Dedifferentiated amniotic fluid mesenchymal stem cell (primary cell): ENCODE data around the gene PLPPR3.
"Not testable (repeated sequence)": the region's sequence is repeated elsewhere in the genome, so short reads cannot be mapped to it uniquely, and the experiment has no call there.

ENCODE experiments used
- DNase-seq: peaks from one replicate; pipeline ENCODE4 v3.0.0-alpha.2; 2016; ENCODE audit errors: extremely low spot score

The PLPPR3 gene

GRCh38 chr19:829129-829758 lies 7.5 kb upstream of the PLPPR3 start:
- no peak for DNase-seq

GRCh38 chr19:827710-828321 lies 6.1 kb upstream of the PLPPR3 start, which contains the start of gene AZU1:
Gene AZU1, plus strand, starts transcription at chr19:827837. Its CDS starts 10 bp downstream, at chr19:827847.
- DNase-seq, result no peak

- DNase-seq, result no peak
Observed at GRCh38 chr19:827314-827709, 5.6 kb upstream of the PLPPR3 start.

- DNase-seq, result no peak
Observed at GRCh38 chr19:825897-826644, 4.3 kb upstream of the PLPPR3 start.

- DNase-seq, result no peak
Observed at GRCh38 chr19:824885-825284, 3.1 kb upstream of the PLPPR3 start.

GRCh38 chr19:823565-824121 lies 1.9 kb upstream of the PLPPR3 start:
- DNase-seq, result no peak

- no peak for DNase-seq
Observed at GRCh38 chr19:821231-821824, 427 bp downstream of the PLPPR3 start.

GRCh38 chr19:820212-820611 lies 1.5 kb downstream of the PLPPR3 start:
- not testable (repeated sequence) for DNase-seq

GRCh38 chr19:816500-816857 lies 5.3 kb downstream of the PLPPR3 start:
- DNase-seq, result no peak

GRCh38 chr19:815775-816499 lies 5.8 kb downstream of the PLPPR3 start:
- DNase-seq, result no peak

GRCh38 chr19:815079-815774 lies 6.5 kb downstream of the PLPPR3 start:
- DNase-seq, result no peak

GRCh38 chr19:814152-815078 lies 7.3 kb downstream of the PLPPR3 start:
- DNase-seq, result no peak

GRCh38 chr19:813219-814151 lies 8.3 kb downstream of the PLPPR3 start:
- no peak for DNase-seq

- no peak for DNase-seq
Observed at GRCh38 chr19:812747-813218, 9.0 kb downstream of the PLPPR3 start.

GRCh38 chr19:812049-812746 lies 9.6 kb downstream of the PLPPR3 start:
- no peak for DNase-seq

- DNase-seq, result no peak
Observed at GRCh38 chr19:811506-812048, 10.2 kb downstream of the PLPPR3 start.

- DNase-seq, result no peak
Observed at GRCh38 chr19:810883-811489, 10.8 kb downstream of the PLPPR3 start.
